Measurements from ENCODE around the gene MCTP2. TPM values are rescaled to one million over a fixed set of nuclear protein-coding genes. Genes with fewer than 3 reads are reported as not detected.

Gene MCTP2
- total and polyA plus RNA-seq, 5 donors from 2014 or later = 1.1 to 6.4 (median 2.8) TPM

DNA sequence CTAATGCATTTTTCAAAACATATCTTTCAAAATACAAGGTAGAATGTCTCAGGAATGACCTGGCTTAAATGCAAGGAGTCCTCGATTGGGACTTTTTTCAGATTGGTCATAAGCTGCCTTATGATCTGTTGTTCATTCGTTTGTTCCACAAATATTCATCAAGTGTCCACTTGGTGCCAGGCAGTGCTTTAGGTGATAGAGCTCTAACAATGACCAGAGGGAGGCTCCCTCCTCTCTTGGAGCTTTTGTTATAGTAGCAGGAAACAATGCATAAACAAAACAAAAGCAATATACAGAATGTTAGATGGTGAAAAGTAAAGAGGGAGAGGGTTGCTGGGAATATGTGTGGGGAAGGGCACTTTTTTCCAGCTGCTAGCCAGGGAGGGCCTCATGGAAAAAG lies 156.1 kb downstream of the MCTP2 start:
- H3K4me1 Mint-ChIP-seq = peaks cover 0 to 16% (median 8%) of the 10 kb centered on the region in 4 donors
- peaks cover 11% of the 10 kb centered on the region for H3K36me3 Mint-ChIP-seq
- no peaks in the 10 kb centered on the region for H3K27me3 Mint-ChIP-seq

DNA sequence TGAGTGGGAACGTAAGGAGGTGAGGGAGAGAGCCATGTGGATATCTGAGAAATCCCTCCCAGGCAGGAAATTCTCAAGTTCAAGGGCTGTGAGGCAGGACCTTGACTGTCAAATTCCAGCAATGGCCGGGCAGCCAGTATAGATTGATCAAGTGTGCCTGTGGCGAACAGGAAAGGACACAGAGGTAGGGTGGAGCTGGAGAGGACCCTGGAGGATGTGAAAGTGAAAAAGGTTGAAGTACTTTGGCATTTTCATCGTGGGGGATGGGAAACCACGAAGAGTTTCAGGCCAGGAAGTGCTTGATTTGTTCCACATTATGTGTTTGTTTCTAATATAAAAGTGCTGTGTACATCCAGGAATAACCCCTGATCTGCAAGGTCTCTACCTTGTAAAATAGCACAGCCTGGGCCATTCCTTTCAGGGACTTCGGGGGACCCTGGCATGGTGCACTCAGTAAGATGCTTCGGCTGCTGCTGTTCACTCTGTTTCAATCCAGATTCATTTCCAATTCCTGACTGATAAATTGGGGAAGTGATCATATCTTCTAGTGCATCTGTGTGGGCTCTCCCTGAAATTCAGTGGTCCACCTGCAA lies 156.6 kb downstream of the MCTP2 start:
- DNase-seq (peak in 1 of 3 donors; percentile 62), ATAC-seq (ENCODE audit: low read depth in 2 of 2) (no peak)
- H3K27me3 Mint-ChIP-seq = no peaks in the 10 kb centered on the region
- H3K27me3 ChIP-seq (ENCODE audit: control insufficient read depth, insufficient read depth, low read length) = no peaks in the 10 kb centered on the region
- peaks cover 0 to 16% (median 8%) of the 10 kb centered on the region in 4 donors for H3K4me1 Mint-ChIP-seq
- H3K36me3 ChIP-seq (ENCODE audit: control insufficient read depth, insufficient read depth, low read length) = no peaks in the 10 kb centered on the region
- no peaks in the 10 kb centered on the region for H3K4me1 ChIP-seq (ENCODE audit: control insufficient read depth, insufficient read depth, low read length, poor library complexity, severe bottlenecking)
- peaks cover 11% of the 10 kb centered on the region for H3K36me3 Mint-ChIP-seq
- H3K27ac Mint-ChIP-seq = peak overlapping the region in 1 of 3 donors; percentile 87
- H3K4me3 Mint-ChIP-seq = no peak overlapping the region
- peaks cover 0 to 2% (median 0%) of the 10 kb centered on the region in 7 donors for H3K9me3 Mint-ChIP-seq
- no peak overlapping the region for H3K4me3 ChIP-seq (ENCODE audit: low read depth, low read length)
- H3K9me3 ChIP-seq (ENCODE audit: control insufficient read depth in 2 of 2, low read length in 2 of 2) = no peaks in the 10 kb centered on the region
- no peak overlapping the region for H3K27ac ChIP-seq (ENCODE audit: insufficient read depth, low read length, poor library complexity, severe bottlenecking)

More for the DNA sequence above, 156.1 kb downstream of the MCTP2 start:
- DNase-seq (no peak), ATAC-seq (ENCODE audit: low read depth in 2 of 2) (no peak)
- H3K27ac Mint-ChIP-seq = peak overlapping the region in 2 of 3 donors; percentile 9 to 87
- Histone ChIP-seq H3K27ac (ENCODE audit: insufficient read depth, low read length, poor library complexity, severe bottlenecking) (no peak overlapping the region), H3K36me3 (ENCODE audit: control insufficient read depth, insufficient read depth, low read length) (no peaks in the 10 kb centered on the region), H3K4me1 (ENCODE audit: control insufficient read depth, insufficient read depth, low read length, poor library complexity, severe bottlenecking) (no peaks in the 10 kb centered on the region), H3K9me3 (ENCODE audit: control insufficient read depth in 2 of 2, low read length in 2 of 2) (no peaks in the 10 kb centered on the region), H3K4me3 (ENCODE audit: low read depth, low read length) (no peak overlapping the region), H3K27me3 (ENCODE audit: control insufficient read depth, insufficient read depth, low read length) (no peaks in the 10 kb centered on the region)
- no peak overlapping the region for H3K4me3 Mint-ChIP-seq
- H3K9me3 Mint-ChIP-seq = peaks cover 0 to 2% (median 0%) of the 10 kb centered on the region in 7 donors

DNA sequence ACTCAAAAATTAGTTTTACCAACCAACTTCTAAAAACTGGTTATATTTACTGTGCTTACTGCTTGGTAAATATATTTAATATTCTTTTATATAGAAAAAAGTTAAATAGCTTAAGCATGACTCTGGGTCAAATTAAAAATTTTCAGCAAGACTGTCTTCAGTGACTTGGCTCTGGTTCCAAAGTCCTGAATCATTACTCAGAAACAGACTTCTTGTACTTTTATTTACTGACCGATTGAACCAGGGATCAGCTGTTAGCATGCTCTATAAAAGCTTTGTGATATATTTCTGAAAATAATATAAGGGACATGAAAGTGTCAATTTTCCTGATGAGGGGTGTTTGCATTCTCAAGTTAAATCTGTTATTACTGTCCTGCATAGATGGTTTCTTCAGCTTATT lies 164.3 kb downstream of the MCTP2 start:
- no peaks in the 10 kb centered on the region for H3K27me3 ChIP-seq (ENCODE audit: control insufficient read depth, insufficient read depth, low read length)
- no peaks in the 10 kb centered on the region for H3K36me3 ChIP-seq (ENCODE audit: control insufficient read depth, insufficient read depth, low read length)
- Mint-ChIP-seq H3K4me3 (no peak overlapping the region), H3K4me1 (no peaks in the 10 kb centered on the region), H3K27ac (no peak overlapping the region), H3K36me3 (no peaks in the 10 kb centered on the region), H3K9me3 (no peaks in the 10 kb centered on the region), H3K27me3 (no peaks in the 10 kb centered on the region)
- no peaks in the 10 kb centered on the region for H3K9me3 ChIP-seq (ENCODE audit: control insufficient read depth in 2 of 2, low read length in 2 of 2)
- no peak overlapping the region for H3K27ac ChIP-seq (ENCODE audit: insufficient read depth, low read length, poor library complexity, severe bottlenecking)
- ATAC-seq (ENCODE audit: low read depth in 2 of 2) (no peak), DNase-seq (no peak)
- H3K4me1 ChIP-seq (ENCODE audit: control insufficient read depth, insufficient read depth, low read length, poor library complexity, severe bottlenecking) = no peaks in the 10 kb centered on the region
- H3K4me3 ChIP-seq (ENCODE audit: low read depth, low read length) = no peak overlapping the region

DNA sequence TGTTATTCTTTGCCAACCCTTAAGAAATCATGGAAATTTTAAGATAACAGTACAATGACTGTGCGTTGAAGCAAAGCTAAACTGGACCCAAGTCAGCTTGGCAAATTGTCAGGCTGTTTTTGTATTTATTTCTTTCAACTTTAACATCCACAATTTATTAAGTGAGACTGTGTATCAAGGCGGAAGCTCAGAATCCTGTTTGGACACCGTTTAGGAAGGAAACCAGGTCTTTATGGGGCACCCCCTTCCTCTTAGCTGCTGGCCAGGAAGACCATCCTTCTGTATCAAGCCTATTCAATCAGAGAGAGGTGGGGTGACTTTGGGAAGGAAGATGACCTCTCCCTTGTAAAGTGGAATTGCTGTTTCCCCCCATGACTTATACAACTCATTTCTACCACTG lies 166.0 kb downstream of the MCTP2 start:
- Mint-ChIP-seq H3K9me3 (no peaks in the 10 kb centered on the region), H3K4me3 (no peak overlapping the region), H3K27ac (no peak overlapping the region), H3K4me1 (no peaks in the 10 kb centered on the region), H3K27me3 (no peaks in the 10 kb centered on the region), H3K36me3 (peaks cover 6% of the 10 kb centered on the region)
- H3K9me3 ChIP-seq (ENCODE audit: control insufficient read depth in 2 of 2, low read length in 2 of 2) = no peaks in the 10 kb centered on the region
- no peaks in the 10 kb centered on the region for H3K36me3 ChIP-seq (ENCODE audit: control insufficient read depth, insufficient read depth, low read length)
- ATAC-seq (ENCODE audit: low read depth in 2 of 2) (no peak), DNase-seq (no peak)
- H3K27ac ChIP-seq (ENCODE audit: insufficient read depth, low read length, poor library complexity, severe bottlenecking) = no peak overlapping the region
- no peaks in the 10 kb centered on the region for H3K4me1 ChIP-seq (ENCODE audit: control insufficient read depth, insufficient read depth, low read length, poor library complexity, severe bottlenecking)
- no peaks in the 10 kb centered on the region for H3K27me3 ChIP-seq (ENCODE audit: control insufficient read depth, insufficient read depth, low read length)
- no peak overlapping the region for H3K4me3 ChIP-seq (ENCODE audit: low read depth, low read length)

DNA sequence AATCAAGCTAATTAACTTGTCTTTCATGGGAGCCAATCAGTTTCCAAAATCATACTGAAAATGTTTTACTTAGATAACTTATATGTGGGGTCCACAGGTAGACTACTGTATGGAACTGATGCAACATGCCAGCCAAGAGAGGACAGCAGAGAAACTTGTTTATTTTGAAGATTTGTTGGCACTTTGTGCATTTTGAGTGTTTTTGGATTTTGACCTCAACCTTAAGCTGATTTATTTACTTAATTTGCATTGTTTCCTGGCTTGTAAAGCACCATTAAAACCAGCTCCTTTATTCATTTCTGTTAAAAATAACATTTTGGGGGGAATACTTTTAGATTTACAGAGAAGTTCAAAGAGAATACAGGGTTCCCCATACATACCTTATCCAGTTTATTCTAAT lies 166.6 kb downstream of the MCTP2 start:
- Histone ChIP-seq H3K27me3 (ENCODE audit: control insufficient read depth, insufficient read depth, low read length) (no peaks in the 10 kb centered on the region), H3K4me1 (ENCODE audit: control insufficient read depth, insufficient read depth, low read length, poor library complexity, severe bottlenecking) (no peaks in the 10 kb centered on the region), H3K27ac (ENCODE audit: insufficient read depth, low read length, poor library complexity, severe bottlenecking) (no peak overlapping the region), H3K9me3 (ENCODE audit: control insufficient read depth in 2 of 2, low read length in 2 of 2) (no peaks in the 10 kb centered on the region), H3K36me3 (ENCODE audit: control insufficient read depth, insufficient read depth, low read length) (no peaks in the 10 kb centered on the region), H3K4me3 (ENCODE audit: low read depth, low read length) (no peak overlapping the region)
- no peak overlapping the region for H3K4me3 Mint-ChIP-seq
- no peak overlapping the region for H3K27ac Mint-ChIP-seq
- DNase-seq (no peak), ATAC-seq (ENCODE audit: low read depth in 2 of 2) (no peak)
- H3K9me3 Mint-ChIP-seq = no peaks in the 10 kb centered on the region
- H3K27me3 Mint-ChIP-seq = no peaks in the 10 kb centered on the region
- H3K4me1 Mint-ChIP-seq = no peaks in the 10 kb centered on the region
- H3K36me3 Mint-ChIP-seq = peaks cover 11% of the 10 kb centered on the region

DNA sequence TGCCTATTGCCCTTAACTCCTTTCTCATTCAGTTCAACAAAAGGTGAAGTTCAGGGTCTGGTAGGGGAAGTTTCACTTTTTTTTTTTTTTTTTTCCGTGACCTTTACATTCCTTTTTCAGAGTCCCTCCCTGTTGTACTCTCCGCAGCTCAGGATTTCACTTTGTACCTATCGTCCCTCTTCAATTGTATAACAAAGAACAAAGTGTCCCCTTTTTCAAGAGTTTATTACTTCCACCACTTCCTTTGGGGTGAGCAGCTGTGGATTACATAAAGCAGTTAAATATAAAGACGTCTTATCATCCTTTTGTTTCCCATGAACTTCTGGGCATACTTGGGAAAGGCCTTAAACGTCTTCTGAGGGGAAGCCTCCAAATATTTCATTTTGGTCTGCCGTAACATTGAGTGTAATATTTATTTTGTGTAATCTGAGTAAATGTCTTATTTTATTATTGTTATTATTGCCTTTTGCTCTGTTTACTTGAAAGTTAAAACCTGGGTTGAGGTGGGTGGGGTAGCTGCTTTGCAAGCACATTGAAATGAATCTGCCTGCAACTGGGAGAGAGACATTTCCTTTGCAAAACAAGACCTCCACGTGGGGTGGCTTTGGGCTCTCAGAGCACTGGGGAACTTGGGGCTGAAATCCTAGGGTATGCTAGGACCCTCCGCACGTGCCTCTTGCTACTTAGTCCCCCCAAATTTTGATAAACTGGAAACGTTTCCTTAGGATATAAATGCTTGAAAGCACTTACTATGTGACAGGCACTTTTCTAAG lies 169.4 kb downstream of the MCTP2 start:
- no peaks in the 10 kb centered on the region for H3K4me1 Mint-ChIP-seq
- no peak overlapping the region for H3K4me3 ChIP-seq (ENCODE audit: low read depth, low read length)
- H3K9me3 Mint-ChIP-seq = no peaks in the 10 kb centered on the region
- no peaks in the 10 kb centered on the region for H3K27me3 Mint-ChIP-seq
- no peaks in the 10 kb centered on the region for H3K4me1 ChIP-seq (ENCODE audit: control insufficient read depth, insufficient read depth, low read length, poor library complexity, severe bottlenecking)
- no peak overlapping the region for H3K4me3 Mint-ChIP-seq
- H3K27me3 ChIP-seq (ENCODE audit: control insufficient read depth, insufficient read depth, low read length) = no peaks in the 10 kb centered on the region
- DNase-seq = no peak
- no peaks in the 10 kb centered on the region for H3K36me3 ChIP-seq (ENCODE audit: control insufficient read depth, insufficient read depth, low read length)
- H3K27ac Mint-ChIP-seq = no peak overlapping the region
- no peaks in the 10 kb centered on the region for H3K9me3 ChIP-seq (ENCODE audit: control insufficient read depth in 2 of 2, low read length in 2 of 2)
- peaks cover 17% of the 10 kb centered on the region for H3K36me3 Mint-ChIP-seq
- no peak for ATAC-seq (ENCODE audit: low read depth in 2 of 2)
- H3K27ac ChIP-seq (ENCODE audit: insufficient read depth, low read length, poor library complexity, severe bottlenecking) = no peak overlapping the region

DNA sequence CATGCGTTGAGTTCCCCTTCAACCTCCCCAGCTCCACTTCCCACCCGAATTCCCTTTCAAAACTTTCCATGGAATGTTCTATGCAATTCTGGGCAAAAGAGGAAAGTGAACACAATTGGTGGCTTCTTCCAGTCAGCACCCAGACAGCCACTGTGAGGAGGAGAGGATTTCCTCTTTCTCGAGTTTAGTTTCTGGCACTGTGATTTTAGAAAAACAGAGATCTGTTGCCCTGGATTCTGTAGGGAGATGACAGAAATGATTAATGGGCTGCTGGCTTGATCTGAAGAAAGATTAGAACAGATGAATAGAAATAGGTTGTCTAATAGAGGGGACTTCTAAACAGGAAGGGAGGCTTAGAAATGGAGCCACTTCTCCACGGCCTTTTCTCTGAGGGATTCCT lies 172.0 kb downstream of the MCTP2 start:
- H3K4me3 ChIP-seq (ENCODE audit: low read depth, low read length) = no peak overlapping the region
- Mint-ChIP-seq H3K4me1 (no peaks in the 10 kb centered on the region), H3K27ac (no peak overlapping the region), H3K9me3 (no peaks in the 10 kb centered on the region), H3K27me3 (no peaks in the 10 kb centered on the region), H3K4me3 (no peak overlapping the region), H3K36me3 (peaks cover 17% of the 10 kb centered on the region)
- no peaks in the 10 kb centered on the region for H3K27me3 ChIP-seq (ENCODE audit: control insufficient read depth, insufficient read depth, low read length)
- no peaks in the 10 kb centered on the region for H3K36me3 ChIP-seq (ENCODE audit: control insufficient read depth, insufficient read depth, low read length)
- no peaks in the 10 kb centered on the region for H3K4me1 ChIP-seq (ENCODE audit: control insufficient read depth, insufficient read depth, low read length, poor library complexity, severe bottlenecking)
- no peaks in the 10 kb centered on the region for H3K9me3 ChIP-seq (ENCODE audit: control insufficient read depth in 2 of 2, low read length in 2 of 2)
- H3K27ac ChIP-seq (ENCODE audit: insufficient read depth, low read length, poor library complexity, severe bottlenecking) = no peak overlapping the region
- DNase-seq (no peak), ATAC-seq (ENCODE audit: low read depth in 2 of 2) (no peak)

Data from CD4-positive, CD25-positive, alpha-beta regulatory T cell (primary cell).